HG03039 (cell line): ENCODE data around the gene PFKFB1.
"Not testable (repeated sequence)": the region's sequence is repeated elsewhere in the genome, so short reads cannot be mapped to it uniquely, and the experiment has no call there.

Experiments
- ATAC-seq: cut with Tn5 transposase; IDR thresholded peaks from one replicate; pipeline ENCODE4 v1.9.1; 2021; ENCODE audit warnings: mild to moderate bottlenecking, moderate library complexity; ENCODE audit not compliant: unreplicated experiment

PFKFB1 gene

GRCh38 chrX:54994668-54995351 lies 822 bp upstream of the PFKFB1 start:
- ATAC-seq: no peak

- no peak for ATAC-seq
Measured at GRCh38 chrX:54992911-54993622, 921 bp downstream of the PFKFB1 start.

GRCh38 chrX:54991706-54992105 lies 2.3 kb downstream of the PFKFB1 start:
- no peak for ATAC-seq

- not testable (repeated sequence) for ATAC-seq
Measured at GRCh38 chrX:54983306-54983705, 10.7 kb downstream of the PFKFB1 start.

GRCh38 chrX:54980334-54980733 lies 13.7 kb downstream of the PFKFB1 start:
- no peak for ATAC-seq

GRCh38 chrX:54979432-54979831 lies 14.6 kb downstream of the PFKFB1 start:
- ATAC-seq: no peak

GRCh38 chrX:54978448-54978847 lies 15.5 kb downstream of the PFKFB1 start:
- ATAC-seq: no peak

- no peak for ATAC-seq
Measured at GRCh38 chrX:54977387-54977786, 16.6 kb downstream of the PFKFB1 start.

- no peak for ATAC-seq
Measured at GRCh38 chrX:54964766-54965497, 29.1 kb downstream of the PFKFB1 start.

GRCh38 chrX:54961750-54962149 lies 32.2 kb downstream of the PFKFB1 start:
- no peak for ATAC-seq

GRCh38 chrX:54950730-54951375 lies 43.1 kb downstream of the PFKFB1 start:
- ATAC-seq: no peak

- no peak for ATAC-seq
Measured at GRCh38 chrX:54945224-54945623, 48.8 kb downstream of the PFKFB1 start.

GRCh38 chrX:54944816-54945215 lies 49.2 kb downstream of the PFKFB1 start:
- ATAC-seq: no peak

- ATAC-seq: no peak
Measured at GRCh38 chrX:54937416-54937815, 56.6 kb downstream of the PFKFB1 start.

- no peak for ATAC-seq
Measured at GRCh38 chrX:54935306-54935705, 58.7 kb downstream of the PFKFB1 start.

GRCh38 chrX:54934890-54935289 lies 59.1 kb downstream of the PFKFB1 start:
- ATAC-seq: no peak

- ATAC-seq: no peak
Measured at GRCh38 chrX:54934058-54934457, 59.9 kb downstream of the PFKFB1 start.

- ATAC-seq: no peak
Measured at GRCh38 chrX:54933150-54933826, 60.7 kb downstream of the PFKFB1 start.

GRCh38 chrX:54931107-54931506 lies 62.9 kb downstream of the PFKFB1 start:
- ATAC-seq: no peak

GRCh38 chrX:54930291-54931049 lies 63.5 kb downstream of the PFKFB1 start:
- ATAC-seq: no peak
